NCI-H2227 treated with DMSO at 0.1 percent for 48 hours (cell line): ENCODE measurements around the gene ANXA11.
"Not testable (repeated sequence)": the region's sequence is repeated elsewhere in the genome, so short reads cannot be mapped to it uniquely, and the experiment has no call there.

Source experiments
- DNase-seq: peaks from one replicate; lab custom pipeline; 2025; lab: John Stamatoyannopoulos, UW

The ANXA11 gene

GRCh38 chr10:80144696-80145131 is 60.6 kb downstream of the ANXA11 start:
- DNase-seq, result no peak

GRCh38 chr10:80144067-80144695 is 61.2 kb downstream of the ANXA11 start:
- DNase-seq, result no peak

GRCh38 chr10:80141696-80142460 is 63.5 kb downstream of the ANXA11 start:
- DNase-seq, result no peak

- no peak for DNase-seq
Measured at GRCh38 chr10:80140251-80140650, 65.1 kb downstream of the ANXA11 start.

GRCh38 chr10:80139265-80139664 is 66.1 kb downstream of the ANXA11 start:
- DNase-seq, result no peak

- DNase-seq, result no peak
Measured at GRCh38 chr10:80137920-80138319, 67.4 kb downstream of the ANXA11 start.

GRCh38 chr10:80137031-80137862 is 68.1 kb downstream of the ANXA11 start:
- DNase-seq, result no peak

GRCh38 chr10:80136134-80136571 is 69.2 kb downstream of the ANXA11 start:
- DNase-seq, result no peak

GRCh38 chr10:80133687-80134086 is 71.7 kb downstream of the ANXA11 start:
- not testable (repeated sequence) for DNase-seq

GRCh38 chr10:80133206-80133605 is 72.1 kb downstream of the ANXA11 start:
- DNase-seq, result no peak

GRCh38 chr10:80132299-80133139 is 72.8 kb downstream of the ANXA11 start, which contains the start of gene PLAC9:
Gene PLAC9, plus strand, starts transcription at chr10:80132730. Its CDS starts 33 bp downstream, at chr10:80132763.
- DNase-seq, result no peak

- DNase-seq, result no peak
Measured at GRCh38 chr10:80131499-80131901, 73.8 kb downstream of the ANXA11 start.

GRCh38 chr10:80126876-80127275 is 78.5 kb downstream of the ANXA11 start:
- no peak for DNase-seq

GRCh38 chr10:80122746-80123145 is 82.6 kb downstream of the ANXA11 start:
- DNase-seq, result no peak

GRCh38 chr10:80122110-80122710 is 83.1 kb downstream of the ANXA11 start:
- no peak for DNase-seq

GRCh38 chr10:80118669-80119068 is 86.7 kb downstream of the ANXA11 start:
- no peak for DNase-seq

- no peak for DNase-seq
Measured at GRCh38 chr10:80110986-80111385, 94.4 kb downstream of the ANXA11 start.

GRCh38 chr10:80108576-80109239 is 96.6 kb downstream of the ANXA11 start:
- no peak for DNase-seq

- DNase-seq, result no peak
Measured at GRCh38 chr10:80104066-80104926, 101.0 kb downstream of the ANXA11 start.
